GM12891 (cell line): ENCODE measurements around the gene OPN1LW.
"Not testable (repeated sequence)": the region's sequence is repeated elsewhere in the genome, so short reads cannot be mapped to it uniquely, and the experiment has no call there.

Experiments
- DNase-seq: peaks from one replicate; pipeline ENCODE4 v3.0.0; 2011; ENCODE audit warnings: low spot score; ENCODE audit not compliant: insufficient read length
- FAIRE-seq: peaks from 2 replicates; lab custom pipeline; 2011; peaks lifted over from hg19 to GRCh38; lab: Jason Lieb, UNC
- PAX5 ChIP-seq: IDR thresholded peaks from 2 replicates; pipeline ENCODE4 v1.6.1; 2011; ENCODE audit warnings: low read length, moderate library complexity, mild to moderate bottlenecking; ENCODE audit not compliant: insufficient read depth, severe bottlenecking
- POLR2A ChIP-seq: IDR thresholded peaks from 2 replicates; pipeline ENCODE4 v1.6.1; 2011; ENCODE audit warnings: low read depth, low read length, control low read depth
- POLR2AphosphoS5 ChIP-seq: IDR thresholded peaks from 2 replicates; pipeline ENCODE4 v1.6.1; 2011; ENCODE audit warnings: low read depth, low read length, control low read depth
- POU2F2 ChIP-seq: IDR thresholded peaks from 2 replicates; pipeline ENCODE4 v1.6.1; 2011; ENCODE audit warnings: low read depth, mild to moderate bottlenecking, control low read depth, low read length, moderate library complexity
- SPI1 ChIP-seq: IDR thresholded peaks from 2 replicates; pipeline ENCODE4 v1.6.1; 2011; ENCODE audit warnings: low read depth, low read length, control low read depth
- TAF1 ChIP-seq: IDR thresholded peaks from 2 replicates; pipeline ENCODE4 v1.6.1; 2011; ENCODE audit warnings: low read depth, low read length, control low read depth

The OPN1LW gene

GRCh38 chrX:154132366-154132765, 11.7 kb upstream of the OPN1LW start:
- FAIRE-seq, result no peak
- no peak for TF ChIP-seq POLR2A
- no peak for TF ChIP-seq SPI1
- TF ChIP-seq POU2F2, result no peak
- no peak for TF ChIP-seq PAX5
- no peak for TF ChIP-seq TAF1
- TF ChIP-seq POLR2AphosphoS5, result no peak

DNA sequence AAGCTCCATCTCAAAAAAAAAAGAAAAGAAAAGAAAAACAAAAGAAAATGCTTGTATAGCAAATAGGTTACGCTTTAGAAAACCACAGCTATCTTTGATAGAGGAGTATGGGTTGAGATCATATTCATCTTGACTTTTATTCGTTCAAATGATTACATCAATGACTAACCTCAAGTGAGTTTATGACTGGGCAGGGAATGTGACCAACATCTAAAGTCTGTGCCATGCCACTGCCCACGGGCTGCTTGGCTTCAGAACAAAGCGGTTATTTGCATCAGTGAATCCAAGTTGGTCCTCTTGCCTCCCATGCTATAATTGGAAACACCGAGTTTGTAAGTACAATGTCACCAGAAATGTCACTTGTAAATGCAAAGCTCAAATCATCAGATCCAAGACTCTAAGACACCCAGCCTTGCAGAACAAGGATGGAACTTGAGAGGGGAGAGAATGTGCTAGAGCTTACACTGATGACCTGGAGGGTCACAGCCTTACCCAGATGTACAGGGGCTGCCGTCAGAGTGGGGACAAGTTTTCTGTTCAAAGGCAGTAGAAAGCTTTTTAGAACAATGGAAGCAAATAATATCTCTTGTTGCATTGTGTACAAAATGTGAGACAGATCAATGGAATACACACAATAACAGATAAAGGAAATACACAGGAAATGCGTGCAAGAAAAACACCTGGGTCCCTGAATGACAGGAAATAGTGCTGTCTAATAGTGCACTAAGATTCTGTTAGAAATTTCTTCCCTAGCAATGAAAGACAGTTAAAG, 8.4 kb upstream of the OPN1LW start:
- DNase-seq, result no peak
- TF ChIP-seq POLR2AphosphoS5 (no peak), SPI1 (no peak), POU2F2 (no peak), POLR2A (no peak), PAX5 (no peak), TAF1 (no peak)
- FAIRE-seq, result no peak

More at GRCh38 chrX:154132366-154132765, 11.7 kb upstream of the OPN1LW start:
- DNase-seq, result no peak

DNA sequence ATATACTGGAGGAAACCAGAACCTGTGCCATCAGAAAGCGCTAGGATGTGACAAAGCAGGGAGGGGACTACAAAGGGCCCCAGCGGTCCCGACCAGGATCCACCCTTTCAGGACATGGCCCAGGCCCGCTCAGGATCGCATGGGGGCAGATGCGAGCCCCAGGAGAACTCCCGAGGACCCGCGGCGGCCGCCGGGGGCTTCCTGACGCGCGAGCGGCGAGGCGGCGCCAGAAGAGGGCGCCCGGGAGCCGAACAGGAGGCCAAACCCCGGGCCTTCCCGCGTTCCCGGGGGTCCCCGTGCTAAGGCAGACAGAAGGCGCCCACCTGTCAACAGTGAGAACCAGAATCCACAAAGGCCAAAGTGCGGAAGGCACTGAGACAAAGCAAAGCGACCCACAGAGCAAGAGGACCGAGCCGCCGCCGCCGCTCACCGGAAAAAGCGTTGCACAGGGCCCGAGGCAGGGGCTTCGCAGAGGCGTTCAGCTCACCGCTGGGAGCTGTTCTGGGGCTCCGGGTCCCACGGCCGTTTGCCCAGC, 7.3 kb upstream of the OPN1LW start:
- DNase-seq (peak; percentile 64), FAIRE-seq (no peak)
- TF ChIP-seq PAX5 (no peak), POLR2AphosphoS5 (no peak), POU2F2 (no peak), SPI1 (no peak), TAF1 (no peak), POLR2A (no peak)

- no peak for TF ChIP-seq POLR2A
- no peak for TF ChIP-seq SPI1
- TF ChIP-seq POLR2AphosphoS5, result no peak
- TF ChIP-seq PAX5, result no peak
- TF ChIP-seq POU2F2, result no peak
- no peak for TF ChIP-seq TAF1
- DNase-seq (no peak), FAIRE-seq (no peak)
Observed at GRCh38 chrX:154138857-154139256, 5.2 kb upstream of the OPN1LW start.

- TF ChIP-seq TAF1, result no peak
- no peak for TF ChIP-seq SPI1
- no peak for TF ChIP-seq POLR2A
- no peak for TF ChIP-seq POU2F2
- DNase-seq (no peak), FAIRE-seq (no peak)
Observed at GRCh38 chrX:154140206-154140605, 3.8 kb upstream of the OPN1LW start.

DNA sequence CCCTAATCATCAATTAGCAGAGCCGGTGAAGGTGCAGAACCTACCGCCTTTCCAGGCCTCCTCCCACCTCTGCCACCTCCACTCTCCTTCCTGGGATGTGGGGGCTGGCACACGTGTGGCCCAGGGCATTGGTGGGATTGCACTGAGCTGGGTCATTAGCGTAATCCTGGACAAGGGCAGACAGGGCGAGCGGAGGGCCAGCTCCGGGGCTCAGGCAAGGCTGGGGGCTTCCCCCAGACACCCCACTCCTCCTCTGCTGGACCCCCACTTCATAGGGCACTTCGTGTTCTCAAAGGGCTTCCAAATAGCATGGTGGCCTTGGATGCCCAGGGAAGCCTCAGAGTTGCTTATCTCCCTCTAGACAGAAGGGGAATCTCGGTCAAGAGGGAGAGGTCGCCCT, 3.3 kb upstream of the OPN1LW start:
- TF ChIP-seq POU2F2 (no peak), POLR2AphosphoS5 (no peak), SPI1 (no peak), TAF1 (no peak), PAX5 (no peak), POLR2A (no peak)
- DNase-seq (no peak), FAIRE-seq (no peak)

DNA sequence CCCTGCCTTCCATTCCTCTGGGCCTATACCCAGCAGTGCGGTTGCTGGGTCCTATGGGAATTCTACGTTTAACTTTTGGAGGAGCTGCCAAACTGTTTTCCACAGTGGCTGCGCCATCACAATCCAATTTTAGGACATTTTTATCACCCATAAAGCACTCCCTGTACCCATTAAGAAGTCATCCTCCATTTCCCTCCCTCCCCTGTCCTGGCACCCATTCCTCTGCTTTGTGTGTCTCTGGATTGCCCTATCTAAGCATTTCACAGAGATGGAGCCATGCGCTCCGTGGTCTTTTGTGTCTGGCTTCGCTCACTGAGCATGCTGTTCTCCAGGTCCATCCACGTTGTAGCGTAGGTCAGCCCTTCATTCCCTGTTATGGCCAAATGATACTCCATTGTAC, 1.7 kb upstream of the OPN1LW start:
- TF ChIP-seq SPI1, result no peak
- TF ChIP-seq POLR2AphosphoS5, result no peak
- no peak for TF ChIP-seq POLR2A
- no peak for TF ChIP-seq TAF1
- no peak for TF ChIP-seq PAX5
- TF ChIP-seq POU2F2, result no peak
- DNase-seq (no peak), FAIRE-seq (no peak)

DNA sequence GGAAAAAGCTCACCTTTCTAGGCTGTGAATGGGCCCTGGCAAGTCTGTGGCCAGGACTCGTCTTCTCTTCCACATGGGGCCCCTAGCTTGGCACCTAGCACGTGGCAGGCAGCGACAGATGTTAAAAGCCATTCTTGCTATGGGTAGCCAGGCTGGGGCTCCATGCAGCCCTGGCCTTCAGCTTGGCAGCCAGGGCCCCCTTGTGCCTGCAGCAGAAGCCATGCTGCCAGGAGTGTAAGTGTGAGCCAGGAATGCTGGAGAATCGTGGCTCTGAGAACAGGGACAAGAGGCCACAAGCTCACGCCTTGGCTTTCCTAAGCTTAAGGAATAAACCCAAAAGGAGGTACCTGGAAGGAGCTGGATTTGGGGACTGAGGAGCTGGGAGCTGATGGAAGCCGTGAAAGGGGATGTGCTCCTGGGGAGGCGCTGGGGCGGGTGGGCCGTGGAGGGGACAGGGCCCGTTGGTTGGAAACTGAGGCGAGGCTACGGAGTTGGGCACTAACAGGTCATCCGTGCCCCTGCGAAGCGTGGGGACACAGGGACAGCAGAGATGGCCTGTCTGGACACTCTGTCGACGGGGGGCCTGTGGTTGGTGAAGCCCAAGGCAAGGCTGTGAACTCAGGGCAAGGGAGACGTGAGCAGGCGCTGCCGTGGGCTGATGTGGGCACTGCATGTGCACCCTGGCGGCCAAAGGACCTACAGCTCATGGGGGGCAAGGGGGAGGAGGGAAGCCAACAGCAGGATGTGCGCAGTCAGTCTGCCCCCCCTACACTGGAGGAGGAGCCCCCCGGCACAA, 895 bp upstream of the OPN1LW start:
- FAIRE-seq, result no peak
- no peak for DNase-seq
- TF ChIP-seq TAF1 (no peak), POU2F2 (no peak), PAX5 (no peak), POLR2AphosphoS5 (no peak), POLR2A (no peak), SPI1 (no peak)

DNA sequence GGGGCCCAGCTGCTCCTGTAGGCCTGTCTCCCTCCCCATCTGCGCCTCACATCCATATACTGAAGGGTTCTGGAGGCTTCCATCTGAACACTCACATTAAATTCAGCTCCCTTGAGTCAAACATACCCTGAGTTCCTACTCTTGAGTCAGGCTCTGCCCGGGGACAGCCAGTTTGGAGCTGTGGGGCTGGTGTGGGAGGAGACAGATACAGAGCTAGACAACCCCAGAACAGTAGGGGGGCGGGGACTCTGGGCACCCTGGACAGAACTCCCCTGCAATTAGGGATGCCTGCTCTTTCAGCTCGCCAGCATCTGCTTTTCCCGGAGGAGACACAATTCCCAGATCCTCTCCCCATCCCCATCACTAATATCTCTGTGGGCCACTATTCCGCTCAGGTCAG, 7.0 kb downstream of the OPN1LW start:
- FAIRE-seq, DNase-seq: not testable (repeated sequence)

GRCh38 chrX:154156221-154156620, 12.2 kb downstream of the OPN1LW start:
- DNase-seq, FAIRE-seq: not testable (repeated sequence)

GRCh38 chrX:154157207-154157606, 13.2 kb downstream of the OPN1LW start:
- not testable (repeated sequence) for DNase-seq, FAIRE-seq

DNA sequence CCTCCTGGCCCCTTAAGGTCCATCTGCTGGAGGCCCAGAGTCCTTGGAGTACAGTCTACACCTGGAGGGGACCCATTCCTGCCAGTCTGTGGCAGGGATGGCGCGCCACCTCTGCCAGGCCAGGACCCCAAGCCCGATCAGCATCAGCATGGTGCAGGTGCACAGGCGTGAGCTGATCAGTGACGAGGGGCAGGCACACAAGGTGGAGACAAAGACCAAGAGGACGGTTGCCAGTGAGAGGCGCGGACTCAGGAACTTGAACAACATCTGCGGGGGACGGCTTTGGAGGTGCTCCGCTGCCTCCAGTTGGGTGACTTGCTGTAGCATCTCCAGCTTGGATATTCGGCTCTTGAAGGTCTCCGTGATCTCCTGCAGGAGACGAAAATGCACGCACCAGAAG, 15.3 kb downstream of the OPN1LW start:
- FAIRE-seq, DNase-seq: not testable (repeated sequence)

- FAIRE-seq, DNase-seq: not testable (repeated sequence)
Observed at GRCh38 chrX:154164902-154165301, 20.9 kb downstream of the OPN1LW start.

GRCh38 chrX:154168384-154168783, 24.3 kb downstream of the OPN1LW start:
- DNase-seq, FAIRE-seq: not testable (repeated sequence)
